G401 (cell line): Measurements from ENCODE around the gene LTB. TPM values are rescaled to one million over a fixed set of nuclear protein-coding genes. Genes with fewer than 3 reads are reported as not detected.
"Not testable (repeated sequence)": the region's sequence is repeated elsewhere in the genome, so short reads cannot be mapped to it uniquely, and the experiment has no call there.

ENCODE experiments used
- DNase-seq: peaks from one replicate; pipeline ENCODE4 v3.0.0-alpha.2; 2015; ENCODE audit warnings: low spot score
- in situ Hi-C: cut with HindIII; loops from 2 replicates; pipeline ENCODE4 v1.10.0; 2016; ENCODE audit warnings: low sequenced_read_pairs, mixed read lengths
- total RNA-seq: library from RNA; depleted of rRNA; stranded (reverse); fragments of >200 nt; shearing (Covaris generic); gene quantifications from 2 replicates; pipeline ENCODE4 v1.2.3, GENCODE V29; 2014

Gene LTB
- total RNA-seq, 1 experiment from 2014 or later, result 0.51 TPM

GRCh38 chr6:31558631-31559500 lies 23.4 kb downstream of the LTB start:
- in situ Hi-C loops, result no loop called here
- DNase-seq, result no peak

DNA sequence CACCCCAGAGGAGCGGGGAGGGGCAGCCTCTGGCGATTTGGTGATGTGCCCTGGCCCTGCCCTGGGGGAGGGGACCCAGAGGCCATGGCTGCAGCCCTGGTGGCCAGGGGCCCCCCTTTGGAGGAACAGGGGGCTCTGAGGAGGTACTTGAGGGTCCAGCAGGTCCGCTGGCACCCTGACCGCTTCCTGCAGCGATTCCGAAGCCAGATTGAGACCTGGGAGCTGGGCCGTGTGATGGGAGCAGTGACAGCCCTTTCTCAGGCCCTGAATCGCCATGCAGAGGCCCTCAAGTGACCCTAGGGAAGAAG lies 24.0 kb downstream of the LTB start:
- in situ Hi-C loops, result no loop called here
- no peak for DNase-seq

DNA sequence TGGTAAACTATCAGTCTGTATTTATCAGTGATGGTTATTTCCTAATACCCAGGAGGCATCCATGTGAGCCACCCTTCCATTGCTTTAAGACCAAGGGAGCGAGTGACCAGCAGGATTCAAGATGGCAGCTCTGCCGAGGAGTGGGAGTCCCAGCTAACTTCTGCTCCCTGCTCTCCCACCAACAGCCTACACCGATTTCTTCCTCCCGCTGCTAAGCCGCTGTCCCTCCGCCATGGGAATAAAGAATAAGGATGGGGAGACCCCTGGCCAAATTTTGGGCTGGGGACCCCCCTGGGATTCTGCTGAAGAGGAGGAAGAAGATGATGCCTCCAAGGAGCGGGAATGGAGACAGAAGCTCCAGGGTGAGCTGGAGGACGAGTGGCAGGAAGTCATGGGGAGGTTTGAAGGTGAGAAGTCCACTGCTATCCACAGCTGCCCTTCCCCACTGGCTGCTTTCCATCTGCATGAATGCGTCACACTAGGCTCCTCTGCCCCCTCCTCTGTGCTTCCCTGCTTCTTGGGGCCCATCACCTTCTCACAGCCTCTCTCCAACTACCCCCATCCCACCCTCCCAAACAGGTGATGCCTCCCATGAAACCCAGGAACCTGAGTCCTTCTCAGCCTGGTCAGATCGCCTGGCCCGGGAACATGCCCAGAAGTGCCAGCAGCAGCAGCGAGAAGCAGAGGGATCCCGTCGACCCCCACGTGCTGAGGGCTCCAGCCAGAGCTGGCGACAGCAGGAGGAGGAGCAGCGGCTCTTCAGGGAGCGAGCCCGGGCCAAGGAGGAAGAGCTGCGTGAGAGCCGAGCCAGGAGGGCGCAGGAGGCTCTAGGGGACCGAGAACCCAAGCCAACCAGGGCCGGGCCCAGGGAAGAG lies 24.5 kb downstream of the LTB start:
- DNase-seq, result no peak

DNA sequence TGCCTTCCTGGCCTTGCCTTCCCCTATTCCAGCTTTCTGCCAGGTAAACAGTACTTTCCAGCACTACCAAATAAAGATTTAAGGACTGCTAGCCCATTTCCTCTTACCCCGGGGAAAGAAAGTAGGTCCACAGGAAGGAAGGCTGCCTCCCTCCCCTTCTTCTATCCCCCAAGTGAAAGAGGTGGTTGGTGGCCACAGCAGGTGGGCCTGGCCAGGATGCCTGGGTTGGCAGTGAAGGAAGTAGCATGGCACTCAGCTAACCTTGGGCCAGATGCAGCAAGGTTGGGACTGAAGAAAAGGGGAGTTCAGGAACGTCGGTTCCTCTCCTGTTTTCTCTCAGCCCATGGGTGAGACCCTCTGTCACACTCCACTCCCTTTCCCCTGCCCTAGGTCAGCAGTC lies 25.9 kb downstream of the LTB start:
- in situ Hi-C loops, result no loop called here
- DNase-seq, result no peak

More for the DNA sequence above, 24.5 kb downstream of the LTB start:
- in situ Hi-C loops, result no loop called here

- peak; percentile 65 for DNase-seq
- in situ Hi-C loops, result not testable (repeated sequence)
Observed at GRCh38 chr6:31551371-31551770, 30.9 kb downstream of the LTB start.

DNA sequence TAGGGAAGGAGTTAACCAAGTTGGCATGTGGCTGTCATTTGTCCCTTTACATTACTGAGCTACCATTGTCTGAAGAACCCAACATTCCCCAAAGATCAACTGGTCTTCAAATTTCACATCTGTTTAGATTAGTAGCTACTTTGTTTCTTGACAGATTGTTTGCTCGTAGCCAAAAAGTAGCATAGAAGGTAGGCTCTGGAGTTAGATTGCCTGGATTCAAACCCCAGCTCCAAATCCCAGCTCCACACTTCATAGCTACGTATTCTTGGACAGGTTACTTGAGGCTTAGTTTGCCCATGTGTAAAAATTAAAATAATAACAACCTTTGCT lies 33.7 kb downstream of the LTB start:
- no peak for DNase-seq
- in situ Hi-C loops, result no loop called here

DNA sequence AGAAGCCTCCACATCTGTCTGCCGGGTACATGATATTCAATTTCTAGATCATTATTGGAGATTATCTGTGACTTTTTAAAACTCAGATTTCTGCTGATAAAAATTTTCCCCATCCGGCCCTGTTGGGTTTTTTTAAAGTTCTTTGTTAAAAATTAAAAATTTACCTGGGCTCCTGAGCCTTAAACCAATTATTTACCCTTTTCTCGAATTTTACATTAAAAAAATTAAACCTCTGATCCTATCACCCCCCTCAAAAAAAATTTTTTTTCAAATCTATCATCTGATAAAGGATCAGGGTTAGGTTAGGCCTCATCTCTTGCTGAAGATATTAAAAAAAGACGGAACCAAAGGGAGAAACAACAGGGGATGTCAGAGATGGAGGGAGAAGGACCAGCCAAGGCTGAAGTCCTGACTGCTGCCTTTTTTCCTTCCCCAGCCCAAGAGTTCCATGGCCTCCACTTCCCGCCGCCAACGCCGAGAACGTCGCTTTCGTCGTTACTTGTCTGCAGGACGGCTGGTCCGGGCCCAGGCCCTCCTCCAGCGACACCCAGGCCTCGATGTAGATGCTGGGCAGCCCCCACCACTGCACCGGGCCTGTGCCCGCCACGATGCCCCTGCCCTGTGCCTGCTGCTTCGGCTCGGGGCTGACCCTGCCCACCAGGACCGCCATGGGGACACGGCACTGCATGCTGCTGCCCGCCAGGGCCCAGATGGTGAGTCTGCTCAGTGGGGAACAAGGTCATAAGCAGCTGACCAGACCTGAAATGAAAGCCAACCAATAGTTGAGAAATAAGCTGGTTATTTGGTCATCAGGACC lies 34.3 kb downstream of the LTB start:
- DNase-seq, result no peak
- in situ Hi-C loops, result no loop called here

DNA sequence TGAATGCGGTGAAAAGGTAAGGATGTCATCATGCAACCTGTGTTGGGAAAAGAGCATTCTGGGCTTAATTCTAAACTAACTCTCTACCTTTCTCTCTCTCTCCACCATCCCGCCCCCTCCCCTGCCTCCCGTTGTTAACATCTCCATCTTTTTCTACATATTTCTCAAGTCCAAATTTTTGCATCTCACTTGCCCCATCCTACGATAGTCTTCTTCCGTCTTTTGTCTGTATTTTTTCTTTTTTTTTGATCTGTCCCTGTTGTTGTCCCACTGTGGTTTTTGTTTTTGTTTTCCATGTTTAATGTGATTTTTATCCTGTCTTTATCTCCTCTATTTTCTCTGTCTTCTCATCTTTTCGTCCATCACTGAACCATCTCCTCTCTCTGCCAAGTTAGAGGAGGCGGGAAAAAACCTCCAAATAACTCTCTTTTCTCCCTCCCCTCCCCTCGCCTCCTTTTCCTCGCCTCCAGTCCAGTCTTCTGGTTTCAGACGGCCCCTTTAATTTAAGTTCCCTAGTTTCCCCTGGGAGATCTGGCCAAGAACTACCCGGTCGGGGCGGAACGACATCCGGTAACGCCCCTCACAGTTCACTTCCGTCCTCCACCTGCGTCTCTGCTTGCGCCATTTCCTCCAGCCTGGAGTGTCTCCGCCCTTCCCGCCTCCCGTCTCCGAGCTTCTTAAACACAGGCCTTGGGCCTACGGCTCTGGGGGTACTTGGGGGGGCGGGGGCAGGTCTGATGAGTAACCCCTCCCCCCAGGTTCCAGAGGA lies 35.1 kb downstream of the LTB start, which contains the start of gene NFKBIL1:
TSS of gene NFKBIL1 (plus strand) at position 651 of the 769 bp plus-strand sequence. CDS start at position 738, 87 bp downstream.
- DNase-seq, result peak; percentile 99
- in situ Hi-C loops, result no loop called here

GRCh38 chr6:31546339-31546957 lies 35.8 kb downstream of the LTB start, which contains the start of gene ATP6V1G2:
Gene ATP6V1G2, minus strand, starts transcription at chr6:31546608. Its CDS starts 49 bp downstream, at chr6:31546559.
- in situ Hi-C loops, result no loop called here
- peak; percentile 100 for DNase-seq

GRCh38 chr6:31545291-31545690 lies 36.9 kb downstream of the LTB start:
- DNase-seq, result no peak
- in situ Hi-C loops, result no loop called here

GRCh38 chr6:31544676-31545075 lies 37.5 kb downstream of the LTB start:
- in situ Hi-C loops, result loop anchor here (5.0 kb wide), 1 partner anchor 38 kb away; the partner anchor contains the start of gene LTB
- DNase-seq, result no peak

GRCh38 chr6:31543639-31544038 lies 38.6 kb downstream of the LTB start:
- in situ Hi-C loops, result loop anchor here (5.0 kb wide), 1 partner anchor 39 kb away; the partner anchor contains the start of gene LTB
- DNase-seq, result no peak

DNA sequence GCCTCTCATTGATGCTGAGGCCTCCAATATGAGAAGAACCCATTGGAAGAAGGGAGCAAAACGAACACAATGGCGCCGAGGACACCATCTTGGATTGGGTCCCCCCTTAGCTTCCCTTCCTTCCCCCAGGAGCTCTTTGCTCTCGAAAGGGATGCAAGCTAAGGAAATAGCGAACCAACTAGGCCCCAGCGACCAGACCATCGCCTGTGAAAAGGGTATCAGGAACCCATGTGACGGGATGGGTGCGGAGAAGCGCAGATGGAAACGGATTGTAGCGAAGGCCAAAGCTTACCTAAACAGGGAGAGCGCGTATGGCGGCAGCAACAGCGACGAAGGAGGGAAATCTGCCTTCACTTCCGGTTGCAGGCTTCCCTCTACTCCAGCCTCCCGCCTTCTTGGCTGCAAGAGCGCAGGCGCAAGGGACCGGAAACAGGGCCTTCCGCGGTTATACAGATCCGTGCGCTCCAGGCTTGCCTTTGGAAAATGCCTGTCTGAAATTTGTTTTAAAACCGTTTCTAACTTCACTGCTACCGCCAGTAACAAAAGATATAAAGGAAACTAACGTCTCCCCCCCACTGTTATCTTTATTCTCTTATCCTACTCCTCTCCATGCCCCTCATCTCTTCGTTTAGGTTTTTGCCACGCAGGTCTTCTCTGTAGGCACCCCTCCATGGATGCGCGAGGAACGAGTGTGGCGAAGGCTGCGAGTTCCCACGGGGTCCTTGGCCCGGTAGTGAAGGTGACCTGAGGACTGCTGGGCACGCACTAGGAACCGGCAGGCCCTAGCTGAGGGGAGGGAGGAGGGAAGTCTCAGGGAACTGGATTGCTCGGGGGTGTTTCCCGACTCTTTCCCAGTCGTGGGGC lies 40.3 kb downstream of the LTB start, which contains the start of gene DDX39B:
TSS of gene DDX39B (minus strand) at position 346 of the 864 bp plus-strand sequence. CDS start 1,471 bp downstream, outside the sequence.
- in situ Hi-C loops, result loop anchor here (5.0 kb wide), 1 partner anchor 40 kb away; the partner anchor contains the start of gene LTB

DNA sequence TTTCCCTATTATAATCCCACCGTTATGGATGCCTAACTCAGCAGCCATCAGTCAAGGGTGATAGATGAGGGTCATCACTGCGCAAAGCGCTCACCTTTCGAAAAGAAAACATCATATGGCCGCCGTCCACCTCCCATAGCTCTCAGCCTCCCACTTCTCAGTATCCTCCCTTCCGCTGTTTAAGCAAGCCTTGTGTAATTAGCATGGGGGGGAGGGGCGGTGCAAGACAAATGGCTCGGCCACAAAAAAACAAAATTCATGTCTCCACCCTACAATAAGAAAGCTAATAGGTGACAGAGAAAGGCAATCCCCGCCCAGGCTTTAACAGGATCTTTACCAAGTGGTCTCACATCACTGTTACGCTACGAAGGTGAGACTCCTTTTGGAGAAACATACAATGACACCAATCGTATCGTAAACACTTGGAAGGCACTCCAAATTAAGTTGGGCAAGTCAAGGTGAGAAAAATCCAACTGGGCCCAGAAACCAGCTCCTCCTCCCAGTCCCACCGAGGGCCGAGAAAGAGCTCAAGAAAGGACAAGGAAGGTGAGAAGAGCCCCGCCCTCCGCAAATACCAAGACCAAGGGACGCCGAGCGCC lies 41.1 kb downstream of the LTB start:
- in situ Hi-C loops, result loop anchor here (5.0 kb wide), 1 partner anchor 41 kb away; the partner anchor contains the start of gene LTB
- peak; percentile 32 for DNase-seq

More for the DNA sequence above, 40.3 kb downstream of the LTB start, which contains the start of gene DDX39B:
- DNase-seq, result peak; percentile 98

DNA sequence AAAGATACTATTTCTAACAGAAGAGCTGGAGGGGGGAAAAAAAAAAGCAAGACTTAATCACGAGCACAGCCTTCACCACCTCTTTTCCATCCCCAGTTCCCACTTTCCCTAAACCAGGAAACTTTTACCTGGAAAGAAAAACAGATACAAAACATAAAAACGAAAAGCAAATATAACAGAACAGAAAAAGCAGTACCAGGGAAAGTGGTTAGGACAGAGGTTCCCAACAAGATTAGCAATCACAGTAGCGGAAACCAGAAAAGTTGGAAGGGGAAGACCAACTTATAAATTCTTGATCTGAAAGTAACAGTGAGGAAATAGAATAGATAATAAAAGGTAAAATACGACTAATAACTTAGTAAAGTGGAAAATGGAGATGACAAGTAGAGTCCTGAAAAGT lies 41.6 kb downstream of the LTB start:
- in situ Hi-C loops, result loop anchor here (5.0 kb wide), 1 partner anchor 42 kb away; the partner anchor contains the start of gene LTB
- DNase-seq, result no peak

DNA sequence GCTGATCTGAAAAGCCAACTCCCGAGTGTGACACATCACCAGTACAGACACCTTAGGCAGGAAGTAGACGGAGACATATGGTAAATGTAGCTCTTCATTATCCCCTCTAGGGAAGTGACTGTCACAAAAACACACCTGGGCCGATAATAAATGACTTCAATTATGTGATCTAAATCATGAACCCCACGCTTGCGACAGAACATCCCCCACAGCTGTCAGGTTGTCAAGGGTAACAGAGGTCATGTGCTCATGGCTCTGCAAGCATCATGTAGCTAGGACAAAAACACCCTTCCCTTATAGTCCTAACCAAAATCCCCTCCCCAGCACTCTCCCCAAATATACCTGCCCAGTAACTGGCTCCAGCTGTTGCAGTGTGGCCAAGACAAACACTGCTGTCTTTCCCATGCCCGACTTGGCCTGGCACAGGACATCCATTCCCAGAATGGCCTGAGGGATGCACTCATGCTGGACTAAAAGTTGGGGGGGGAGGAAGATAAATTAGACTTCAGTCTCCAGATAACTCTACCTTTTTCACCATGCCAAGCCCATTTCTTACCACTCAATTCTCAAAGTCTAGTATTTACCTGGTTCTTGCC lies 43.3 kb downstream of the LTB start:
- in situ Hi-C loops, result no loop called here
- no peak for DNase-seq
